ENCODE measurements around the gene DBT.

DBT gene

GRCh38 chr1:100187912-100188311 lies 61.7 kb downstream of the DBT start:
- no peak for FAIRE-seq

- FAIRE-seq: no peak
These were observed 65.1 kb downstream of the DBT start for GRCh38 chr1:100184536-100184935.

GRCh38 chr1:100183370-100183769 lies 66.3 kb downstream of the DBT start:
- no peak for FAIRE-seq

GRCh38 chr1:100178091-100178490 lies 71.5 kb downstream of the DBT start, which contains the start of gene LRRC39:
Gene LRRC39, minus strand, starts transcription at chr1:100178256. Its CDS starts 9,740 bp downstream, at chr1:100168516.
- FAIRE-seq: no peak

GRCh38 chr1:100177295-100178041 lies 72.2 kb downstream of the DBT start:
- FAIRE-seq: no peak

GRCh38 chr1:100168051-100168450 lies 81.6 kb downstream of the DBT start:
- no peak for FAIRE-seq

- no peak for FAIRE-seq
These were observed 84.9 kb downstream of the DBT start for GRCh38 chr1:100164702-100165101.

GRCh38 chr1:100164216-100164615 lies 85.4 kb downstream of the DBT start:
- FAIRE-seq: no peak

- no peak for FAIRE-seq
These were observed 86.8 kb downstream of the DBT start for GRCh38 chr1:100162881-100163280.

- FAIRE-seq: no peak
These were observed 97.4 kb downstream of the DBT start for GRCh38 chr1:100152271-100152670.

- FAIRE-seq: no peak
These were observed 98.0 kb downstream of the DBT start for GRCh38 chr1:100151679-100152078.

GRCh38 chr1:100147875-100148274 lies 101.8 kb downstream of the DBT start:
- no peak for FAIRE-seq

- no peak for FAIRE-seq
These were observed 102.7 kb downstream of the DBT start for GRCh38 chr1:100146958-100147357.

GRCh38 chr1:100145116-100145515 lies 104.5 kb downstream of the DBT start:
- no peak for FAIRE-seq

GRCh38 chr1:100142343-100142742 lies 107.3 kb downstream of the DBT start:
- FAIRE-seq: no peak

- no peak for FAIRE-seq
These were observed 108.4 kb downstream of the DBT start for GRCh38 chr1:100141192-100141591.

GRCh38 chr1:100137602-100138001 lies 112.0 kb downstream of the DBT start:
- FAIRE-seq: no peak

Data from colon (tissue), 2 donors.